ENCODE measurements around the gene MAK. TPM values are rescaled to one million over a fixed set of nuclear protein-coding genes. Genes with fewer than 3 reads are reported as not detected.
"Not testable (repeated sequence)": the region's sequence is repeated elsewhere in the genome, so short reads cannot be mapped to it uniquely, and the experiment has no call there.

The MAK gene
- polyA plus RNA-seq, 2 of the 4 experiments (the other 2 are of a cell fraction): 0.05 to 0.09 TPM

- FAIRE-seq (no peak), ATAC-seq (no peak)
These were observed 45.2 kb upstream of the MAK start for GRCh38 chr6:10883312-10884244.

GRCh38 chr6:10882657-10883171 lies 44.4 kb upstream of the MAK start:
- 81% methylated on average over 20 of the region's 28 CpGs for WGBS (ENCODE audit: missing lambda C conversion rate)
- Histone ChIP-seq H3K4me2 (no peak overlapping the region), H3K4me3 (no peak overlapping the region), H3K9me3 (no peaks in the 10 kb centered on the region), H3K27ac (no peak overlapping the region), H3K4me1 (0 out of 3 replicates have a peak, but pooled peaks cover 5% of the 10 kb centered on the region)
- ChIA-PET CTCF (no interaction called here), POLR2A (no interaction called here)
- FAIRE-seq (no peak), DNase-seq (ENCODE audit: low read depth in 1 of 2, low spot score in 1 of 2) (no peak), ATAC-seq (no peak)
- no peak for TF ChIP-seq JUNB (IDR thresholded peaks at IDR 0.05)
- TF ChIP-seq FOSL2 (IDR thresholded peaks at IDR 0.05): no peak
- no peak for TF ChIP-seq FOSL2 (CRISPR knock-in tag; IDR thresholded peaks at IDR 0.05)
- TF ChIP-seq ELK1 (IDR thresholded peaks at IDR 0.05; ENCODE audit: low read depth, low read length): no peak
- no peak for TF ChIP-seq KDM5A (IDR thresholded peaks at IDR 0.05)
- no peak for TF ChIP-seq CBX2 (IDR thresholded peaks at IDR 0.05; ENCODE audit: borderline replicate concordance, low read depth)
- no peak for TF ChIP-seq USF2 (IDR thresholded peaks at IDR 0.05)

More at GRCh38 chr6:10883312-10884244, 45.2 kb upstream of the MAK start:
- Histone ChIP-seq H3K27ac (no peak overlapping the region), H3K9me3 (no peaks in the 10 kb centered on the region), H3K4me1 (0 out of 3 replicates have a peak, but pooled peaks cover 5% of the 10 kb centered on the region), H3K4me3 (no peak overlapping the region), H3K4me2 (no peak overlapping the region)
- 89% methylated on average over 43 of the region's 51 CpGs for WGBS (ENCODE audit: missing lambda C conversion rate)
- no peak for TF ChIP-seq ELK1 (IDR thresholded peaks at IDR 0.05; ENCODE audit: low read depth, low read length)
- TF ChIP-seq HOXB13 (CRISPR knock-in tag; IDR thresholded peaks at IDR 0.05; ENCODE audit: low read depth): no peak
- TF ChIP-seq EHMT2 (IDR thresholded peaks at IDR 0.05; ENCODE audit: low read depth): no peak
- no peak for TF ChIP-seq TP53 (CRISPR knock-in tag; IDR thresholded peaks at IDR 0.05)
- TF ChIP-seq PBX3 (IDR thresholded peaks at IDR 0.05): no peak
- no peak for TF ChIP-seq CTCF (IDR thresholded peaks at IDR 0.05)
- TF ChIP-seq ATOH8 (CRISPR knock-in tag; IDR thresholded peaks at IDR 0.05; ENCODE audit: low read depth): no peak
- no peak for TF ChIP-seq CBX2 (IDR thresholded peaks at IDR 0.05; ENCODE audit: borderline replicate concordance, low read depth)
- TF ChIP-seq MAX (IDR thresholded peaks at IDR 0.05): no peak
- no peak for TF ChIP-seq FOXS1 (CRISPR knock-in tag; IDR thresholded peaks at IDR 0.05)
- no peak for TF ChIP-seq ZC3H11A (IDR thresholded peaks at IDR 0.05)
- no peak for TF ChIP-seq ZNF302 (CRISPR knock-in tag; IDR thresholded peaks at IDR 0.05)
- TF ChIP-seq HES2 (IDR thresholded peaks at IDR 0.05): no peak
- ChIA-PET POLR2A (no interaction called here), CTCF (no interaction called here)
- no peak for DNase-seq (ENCODE audit: low read depth in 1 of 2, low spot score in 1 of 2)

- DNase-seq (ENCODE audit: low read depth in 1 of 2, low spot score in 1 of 2); H3K4me3 ChIP-seq; CTCF ChIA-PET; H3K9me3 ChIP-seq; H3K4me2 ChIP-seq; FAIRE-seq; POLR2A ChIA-PET; ATAC-seq; H3K27ac ChIP-seq; H3K4me1 ChIP-seq: not testable (repeated sequence)
- WGBS (ENCODE audit: missing lambda C conversion rate): 94% methylated on average over 14 of the region's 14 CpGs
These were observed 43.9 kb upstream of the MAK start for GRCh38 chr6:10882253-10882630.
